Astrocyte (in vitro differentiated cells and primary cell): ENCODE measurements around the gene DCAF10. TPM values are rescaled to one million over a fixed set of nuclear protein-coding genes. Genes with fewer than 3 reads are reported as not detected.

ENCODE experiments used
- DNase-seq: peaks from one replicate; pipeline ENCODE4 v3.0.0-alpha.2; 2010; ENCODE audit warnings: low read depth
- FAIRE-seq: peaks from 2 replicates; lab custom pipeline; 2011; peaks lifted over from hg19 to GRCh38; lab: Jason Lieb, UNC
- H2AFZ ChIP-seq: 2 replicates; pipeline ENCODE4 v1.6.0; 2012; ENCODE audit warnings: low read depth, low read length, inconsistent platforms
- H3K27ac ChIP-seq: 2 replicates; pipeline ENCODE4 v1.5.1; 2011; ENCODE audit warnings: low read depth, low read length, inconsistent platforms
- H3K27me3 ChIP-seq: 2 replicates; pipeline ENCODE4 v1.6.0; 2011; ENCODE audit warnings: low read length, inconsistent platforms; ENCODE audit not compliant: insufficient read depth
- H3K36me3 ChIP-seq: 2 replicates; pipeline ENCODE4 v1.5.1; 2011; ENCODE audit warnings: low read length, inconsistent platforms; ENCODE audit not compliant: insufficient read depth
- H3K4me1 ChIP-seq: 2 replicates; pipeline ENCODE4 v1.5.1; 2011; ENCODE audit warnings: low read length, inconsistent platforms; ENCODE audit not compliant: insufficient read depth
- H3K4me2 ChIP-seq: 2 replicates; pipeline ENCODE4 v1.6.0; 2012; ENCODE audit warnings: low read length, inconsistent platforms
- H3K4me3 ChIP-seq: 2 replicates; pipeline ENCODE4 v1.5.1; 2011; ENCODE audit warnings: low read depth, mild to moderate bottlenecking, low read length, inconsistent platforms; ENCODE audit not compliant: insufficient read depth
- H3K79me2 ChIP-seq: 2 replicates; pipeline ENCODE4 v1.6.0; 2012; ENCODE audit warnings: mild to moderate bottlenecking, low read length, inconsistent platforms; ENCODE audit not compliant: insufficient read depth
- H3K9ac ChIP-seq: 2 replicates; pipeline ENCODE4 v1.6.0; 2012; ENCODE audit warnings: mild to moderate bottlenecking, low read length, inconsistent platforms
- H3K9me3 ChIP-seq: 2 replicates; pipeline ENCODE4 v1.5.1; 2012; ENCODE audit warnings: low read depth, mild to moderate bottlenecking, low read length, inconsistent platforms; ENCODE audit not compliant: insufficient read depth
- H4K20me1 ChIP-seq: 2 replicates; pipeline ENCODE4 v1.6.0; 2012; ENCODE audit warnings: low read length, inconsistent platforms; ENCODE audit not compliant: insufficient read depth
- H3K27ac Mint-ChIP-seq: one replicate; pipeline ENCODE4 v1.8.0; 2021; ENCODE audit warnings: mild to moderate bottlenecking, mixed read lengths; ENCODE audit not compliant: unreplicated experiment
- H3K27me3 Mint-ChIP-seq: one replicate; pipeline ENCODE4 v1.8.0; 2021; ENCODE audit warnings: low read depth, mixed read lengths; ENCODE audit not compliant: unreplicated experiment
- H3K36me3 Mint-ChIP-seq: one replicate; pipeline ENCODE4 v1.8.0; 2021; ENCODE audit warnings: low read depth, mixed read lengths; ENCODE audit not compliant: unreplicated experiment
- H3K4me1 Mint-ChIP-seq: one replicate; pipeline ENCODE4 v1.8.0; 2021; ENCODE audit warnings: low read depth, mixed read lengths; ENCODE audit not compliant: unreplicated experiment
- H3K4me3 Mint-ChIP-seq: one replicate; pipeline ENCODE4 v1.8.0; 2021; ENCODE audit warnings: mild to moderate bottlenecking, moderate library complexity, mixed read lengths; ENCODE audit not compliant: unreplicated experiment
- H3K9me3 Mint-ChIP-seq: one replicate; pipeline ENCODE4 v1.8.0; 2021; ENCODE audit warnings: mild to moderate bottlenecking, mixed read lengths; ENCODE audit not compliant: unreplicated experiment
- CTCF ChIP-seq: IDR thresholded peaks from 2 replicates; pipeline ENCODE4 v1.5.1; 2011; ENCODE audit warnings: low read depth, mild to moderate bottlenecking, inconsistent platforms, low read length, moderate library complexity; ENCODE audit not compliant: insufficient read depth
- EZH2 ChIP-seq: IDR thresholded peaks from 2 replicates; pipeline ENCODE4 v1.6.1; 2012; ENCODE audit warnings: mild to moderate bottlenecking, low read length, inconsistent platforms; ENCODE audit not compliant: insufficient read depth
- total RNA-seq: library from RNA; stranded (reverse); gene quantifications from 2 replicates; pipeline ENCODE4 v1.2.1, GENCODE V29; 2021

Gene DCAF10
- total RNA-seq, 1 donor from 2014 or later = 22.3 TPM

GRCh38 chr9:37859043-37859442 lies 58.4 kb downstream of the DCAF10 start:
- no peak for DNase-seq
- Histone ChIP-seq H3K9ac (no peak overlapping the region), H3K9me3 (no peaks in the 10 kb centered on the region), H3K27me3 (no peaks in the 10 kb centered on the region), H3K4me3 (no peak overlapping the region), H3K79me2 (no peaks in the 10 kb centered on the region), H3K36me3 (peaks cover 29% of the 10 kb centered on the region), H4K20me1 (peaks cover 7% of the 10 kb centered on the region), H3K4me2 (no peak overlapping the region), H3K27ac (no peak overlapping the region), H2AFZ (no peak overlapping the region), H3K4me1 (no peaks in the 10 kb centered on the region)
- H3K27ac Mint-ChIP-seq = no peak overlapping the region
- no peaks in the 10 kb centered on the region for H3K4me1 Mint-ChIP-seq
- H3K9me3 Mint-ChIP-seq = no peaks in the 10 kb centered on the region
- H3K27me3 Mint-ChIP-seq = no peaks in the 10 kb centered on the region
- H3K4me3 Mint-ChIP-seq = no peak overlapping the region
- FAIRE-seq = no peak
- H3K36me3 Mint-ChIP-seq = peaks cover 6% of the 10 kb centered on the region
- TF ChIP-seq CTCF (no peak), EZH2 (no peak)

- FAIRE-seq = no peak
- no peak overlapping the region for H3K4me2 ChIP-seq
Measured at GRCh38 chr9:37862530-37862929, 61.9 kb downstream of the DCAF10 start.

More at GRCh38 chr9:37862530-37862929, 61.9 kb downstream of the DCAF10 start:
- H3K4me3 ChIP-seq = no peak overlapping the region
- peaks cover 26% of the 10 kb centered on the region for H3K36me3 ChIP-seq
- no peak overlapping the region for H2AFZ ChIP-seq
- H3K79me2 ChIP-seq = no peaks in the 10 kb centered on the region
- H3K9me3 ChIP-seq = no peaks in the 10 kb centered on the region
- no peak overlapping the region for H3K27ac Mint-ChIP-seq
- no peak overlapping the region for H3K27ac ChIP-seq
- H3K4me1 Mint-ChIP-seq = no peaks in the 10 kb centered on the region
- H3K4me3 Mint-ChIP-seq = no peak overlapping the region
- H4K20me1 ChIP-seq = peaks cover 7% of the 10 kb centered on the region
- H3K27me3 Mint-ChIP-seq = no peaks in the 10 kb centered on the region
- H3K27me3 ChIP-seq = no peaks in the 10 kb centered on the region
- no peak for TF ChIP-seq CTCF
- no peak for TF ChIP-seq EZH2
- H3K36me3 Mint-ChIP-seq = peaks cover 2% of the 10 kb centered on the region
- no peaks in the 10 kb centered on the region for H3K9me3 Mint-ChIP-seq
- no peak overlapping the region for H3K9ac ChIP-seq
- no peak for DNase-seq
- no peaks in the 10 kb centered on the region for H3K4me1 ChIP-seq
